NCI-H2081 (cell line): ENCODE measurements around the gene ZNF324B.
"Not testable (repeated sequence)": the region's sequence is repeated elsewhere in the genome, so short reads cannot be mapped to it uniquely, and the experiment has no call there.

Source experiments
- DNase-seq, 2 experiments: peaks; one replicate each; lab custom pipeline; 2025; lab: John Stamatoyannopoulos, UW

The ZNF324B gene

DNA sequence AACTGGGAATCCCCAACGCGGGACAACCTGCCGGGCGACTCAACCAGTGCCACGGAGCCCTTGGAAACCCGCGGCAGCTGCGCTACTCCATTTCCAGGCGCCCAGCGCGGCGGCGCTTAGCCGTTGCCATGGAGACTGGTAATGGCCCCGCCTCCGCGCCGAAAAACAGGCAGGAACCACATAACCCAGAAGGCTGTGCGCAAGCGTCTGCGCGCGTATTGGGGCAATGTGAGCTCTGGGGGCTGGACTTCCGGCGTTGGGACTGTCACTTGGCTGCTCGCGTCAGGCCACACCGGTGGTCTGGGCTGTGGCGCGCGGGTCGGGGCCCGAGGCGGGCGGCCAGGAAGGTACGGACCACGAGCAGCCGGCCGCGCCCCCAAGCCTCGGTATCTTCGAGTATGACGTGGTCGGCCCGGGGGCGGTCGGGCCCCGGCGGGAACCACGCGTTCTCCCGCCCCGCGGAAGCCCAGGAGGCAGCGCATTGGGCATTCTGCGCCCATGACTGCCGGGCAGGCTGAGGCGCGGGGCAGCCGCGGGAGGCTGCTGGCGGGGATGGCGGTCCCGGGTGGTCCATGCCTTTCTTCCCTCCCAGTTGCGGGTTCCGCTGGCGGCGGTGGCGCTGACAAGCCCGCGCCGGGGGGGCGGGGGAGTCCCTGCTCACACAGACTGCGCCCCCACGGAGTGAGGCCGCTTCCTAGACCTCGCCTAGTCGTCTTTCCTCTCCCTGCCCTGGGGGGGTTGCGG is at the start of gene ZNF324B:
TSS of gene ZNF324B (plus strand) at position 265 of the 744 bp plus-strand sequence. CDS start 2,080 bp downstream, outside the sequence.
- DNase-seq = peak; percentile 98

DNA sequence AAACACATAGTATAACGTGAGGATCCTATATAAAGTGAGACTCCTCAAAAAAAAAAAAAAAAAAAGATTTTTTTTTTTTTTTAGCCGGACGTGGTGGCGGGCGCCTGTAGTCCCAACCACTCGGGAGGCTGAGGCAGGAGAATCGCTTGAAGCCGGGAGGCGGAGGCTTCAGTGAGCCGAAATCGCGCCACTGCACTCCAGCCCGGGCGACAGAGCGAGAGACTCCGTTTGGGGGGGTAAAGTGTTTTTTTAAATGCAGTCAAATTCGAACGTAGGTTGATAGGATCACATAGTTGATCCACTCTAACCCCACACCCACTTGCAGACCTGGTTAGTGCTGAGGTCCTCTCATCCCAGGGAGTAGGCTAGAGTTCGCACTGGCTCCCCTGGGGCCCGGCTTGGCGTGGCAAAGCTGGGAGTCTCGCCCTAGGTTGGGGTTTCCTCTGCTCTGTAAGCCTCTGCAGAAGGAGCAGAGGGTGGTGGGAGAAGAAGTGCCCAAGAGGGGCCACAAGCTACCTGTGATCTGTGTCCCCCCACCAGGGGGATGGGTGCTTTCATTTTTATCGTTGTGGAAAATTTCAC is 49.5 kb upstream of the ZNF324B start:
- no peak for DNase-seq

DNA sequence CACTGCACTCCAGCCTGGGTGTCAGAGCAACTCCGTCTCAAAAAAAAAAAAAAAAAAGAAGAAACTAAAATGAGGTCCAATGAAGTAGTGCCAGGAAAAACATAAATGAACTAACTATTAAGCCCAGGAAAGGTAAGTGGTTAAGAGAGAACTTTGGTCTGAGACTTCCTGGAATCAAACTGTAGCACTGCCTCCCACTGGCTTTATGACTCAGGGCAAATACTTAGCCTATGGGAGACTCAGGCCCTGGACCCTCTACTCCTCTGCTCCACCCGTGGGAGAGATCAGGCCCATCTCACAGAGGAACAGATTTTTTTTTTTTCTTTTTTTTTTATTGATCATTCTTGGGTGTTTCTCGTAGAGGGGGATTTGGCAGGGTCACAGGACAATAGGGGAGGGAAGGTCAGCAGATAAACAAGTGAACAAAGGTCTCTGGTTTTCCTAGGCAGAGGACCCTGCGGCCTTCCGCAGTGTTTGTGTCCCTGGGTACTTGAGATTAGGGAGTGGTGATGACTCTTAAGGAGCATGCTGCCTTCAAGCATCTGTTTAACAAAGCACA is 47.4 kb upstream of the ZNF324B start:
- not testable (repeated sequence) for DNase-seq

DNA sequence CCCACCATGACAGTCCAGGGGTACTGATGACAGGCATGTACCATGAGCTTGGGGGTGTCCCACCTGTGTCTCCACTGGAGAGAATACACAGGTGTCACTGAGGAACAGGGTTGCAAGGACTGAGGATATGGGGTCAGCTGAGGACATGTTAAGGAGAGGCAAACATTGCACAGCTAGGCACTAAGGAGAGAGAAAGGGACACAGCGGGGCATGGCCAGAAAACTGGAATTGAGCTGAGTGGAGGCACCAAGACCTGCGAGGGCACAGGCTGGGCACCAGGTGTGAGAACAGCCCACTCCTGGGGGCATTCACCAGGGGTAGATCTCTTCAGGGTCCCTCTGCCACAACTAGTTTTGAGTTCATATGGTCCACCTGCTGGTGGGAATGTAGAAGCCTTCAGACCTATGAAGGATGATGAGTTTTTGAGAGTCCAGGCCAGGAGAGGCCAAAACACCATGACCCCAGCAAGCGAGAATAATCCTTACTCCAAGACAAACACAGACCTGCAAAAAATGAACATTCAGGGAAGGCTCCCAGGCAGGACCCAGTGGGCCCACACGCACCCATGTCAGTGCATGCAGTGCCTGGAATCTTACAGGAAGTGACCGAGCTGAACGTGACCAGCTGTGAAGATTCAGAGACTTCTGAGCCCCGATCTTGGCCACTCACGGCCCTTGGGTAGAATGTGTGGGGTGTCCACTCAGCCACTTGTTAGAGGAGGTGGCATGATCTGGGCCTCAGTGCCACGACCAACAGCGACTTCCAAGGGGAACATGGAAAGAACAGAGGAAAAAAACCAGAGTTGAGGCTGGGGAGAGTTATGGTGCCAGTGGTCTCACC is 44.4 kb upstream of the ZNF324B start:
- DNase-seq = no peak

DNA sequence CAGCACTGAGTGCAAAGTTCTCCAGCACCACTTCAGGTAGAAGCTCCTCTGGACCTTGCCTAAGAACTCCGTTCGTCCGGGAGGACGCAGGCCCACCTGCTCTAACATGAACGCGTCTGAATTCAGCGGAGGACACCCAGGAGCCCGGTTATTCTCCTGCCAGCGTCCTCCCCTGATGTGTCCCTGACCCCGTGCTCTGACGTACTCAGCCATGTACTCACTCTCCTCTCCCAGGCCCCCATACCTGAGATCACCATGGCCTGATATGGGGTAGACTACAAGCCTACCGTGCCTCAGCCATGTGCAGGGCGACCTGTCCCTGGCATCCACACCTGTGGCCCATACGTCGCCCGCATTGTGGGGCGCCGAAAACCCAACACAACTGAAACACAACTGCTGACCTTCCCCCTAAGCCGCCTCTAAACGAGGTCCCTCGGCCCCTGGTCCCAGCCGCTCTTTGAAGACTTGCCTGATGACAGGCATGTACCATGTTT is 43.7 kb upstream of the ZNF324B start:
- no peak for DNase-seq

DNA sequence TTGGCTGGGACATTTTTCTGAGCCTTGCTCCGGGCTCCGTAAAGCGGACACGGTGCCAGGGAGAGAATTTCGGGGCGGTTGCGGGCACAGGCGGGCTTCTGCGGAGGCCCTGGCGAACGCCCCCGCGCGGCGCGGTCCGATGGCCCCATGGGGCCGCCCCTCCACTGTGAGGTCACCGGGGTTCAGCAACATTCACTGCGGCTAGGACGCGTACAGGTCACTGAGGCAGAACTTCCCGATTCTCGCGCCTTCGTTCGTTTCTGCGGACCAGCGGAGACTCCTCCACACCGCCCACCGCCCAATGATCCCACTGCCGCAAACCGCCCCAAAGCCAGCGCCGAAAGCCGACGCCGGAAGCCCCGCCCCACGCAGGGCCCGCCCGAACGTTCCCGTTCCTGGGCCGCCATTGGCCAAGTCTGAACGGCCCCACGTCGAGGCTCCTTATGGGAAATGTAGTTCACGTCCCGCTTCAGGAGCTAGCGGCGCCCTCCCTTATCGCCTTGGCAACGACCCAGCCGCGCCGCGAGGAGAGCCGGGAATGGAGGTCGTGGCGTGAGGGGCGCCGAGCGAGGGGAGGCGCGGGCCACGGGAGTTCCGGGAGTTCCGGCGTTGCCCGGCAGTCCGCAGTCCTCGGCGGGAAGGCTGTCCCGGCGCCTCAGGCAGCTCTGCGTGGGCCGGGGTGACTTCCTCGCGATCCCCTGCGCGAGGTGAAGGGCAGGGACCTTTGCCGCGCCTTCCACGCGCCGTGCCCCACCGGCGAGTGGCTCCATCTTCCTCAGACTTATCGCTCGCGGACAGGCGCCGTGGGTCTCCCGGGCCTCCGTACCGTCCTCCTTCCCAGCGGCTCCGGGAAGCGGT is 43.0 kb upstream of the ZNF324B start, which contains the start of gene ZNF584:
TSS of gene ZNF584 (plus strand) at position 498 of the 858 bp plus-strand sequence. CDS start 499 bp downstream, outside the sequence.
- peak; percentile 95 to 96 for DNase-seq

DNA sequence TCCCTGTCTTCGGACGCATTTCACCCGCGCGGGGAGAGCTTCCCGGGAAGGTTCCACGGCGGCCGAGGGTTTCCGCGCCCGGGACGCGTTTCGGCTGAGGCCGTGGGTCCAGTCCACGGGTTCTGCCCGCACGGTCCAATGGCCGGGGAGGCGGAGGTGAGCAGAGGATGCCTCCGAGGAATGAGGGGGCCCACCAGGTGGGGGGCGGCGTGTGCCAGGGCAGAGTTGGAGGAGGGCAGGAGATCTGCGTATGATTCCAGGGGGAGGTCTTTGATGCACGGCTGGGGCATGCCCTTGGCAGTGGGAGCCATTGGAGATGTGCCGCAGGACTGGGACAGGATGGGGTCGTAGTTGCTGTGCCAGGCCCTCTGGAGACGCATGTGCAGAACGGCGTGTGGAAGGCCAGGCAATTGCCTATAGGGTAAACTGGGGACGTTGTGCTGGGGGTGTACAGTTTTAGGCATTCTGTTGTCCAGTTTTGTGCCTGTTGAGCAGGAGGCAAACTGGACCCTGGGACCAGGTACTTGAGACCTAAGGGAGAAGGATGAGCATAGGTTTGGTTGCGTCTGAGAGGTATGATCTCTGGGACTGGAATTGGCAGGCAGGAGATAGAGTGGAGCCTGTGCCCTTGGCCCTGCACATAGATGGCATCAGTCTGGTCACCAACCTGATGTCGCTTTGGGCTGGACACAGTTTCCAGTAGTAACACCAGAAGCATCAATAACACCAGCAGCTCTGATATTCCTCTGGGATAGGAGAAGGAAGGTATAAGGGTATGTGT is 42.2 kb upstream of the ZNF324B start:
- DNase-seq = peak in 1 of 2 experiments; percentile 40

DNA sequence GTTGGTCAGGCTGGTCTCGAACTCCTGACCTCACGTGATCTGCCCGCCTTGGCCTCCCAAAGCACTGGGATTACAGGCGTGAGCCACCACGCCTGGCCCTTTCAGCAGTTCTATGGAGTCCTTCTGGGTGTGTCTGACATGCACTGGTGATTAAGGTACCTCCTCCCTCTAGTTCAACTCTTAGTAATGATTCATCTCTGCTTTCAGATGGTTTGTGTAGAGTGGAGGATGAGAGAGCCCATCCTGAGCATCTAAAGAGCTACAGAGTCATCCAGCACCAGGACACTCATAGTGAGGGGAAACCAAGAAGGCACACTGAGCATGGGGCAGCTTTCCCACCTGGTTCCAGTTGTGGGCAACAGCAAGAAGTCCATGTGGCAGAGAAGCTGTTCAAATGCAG is 34.8 kb upstream of the ZNF324B start:
- DNase-seq = no peak

DNA sequence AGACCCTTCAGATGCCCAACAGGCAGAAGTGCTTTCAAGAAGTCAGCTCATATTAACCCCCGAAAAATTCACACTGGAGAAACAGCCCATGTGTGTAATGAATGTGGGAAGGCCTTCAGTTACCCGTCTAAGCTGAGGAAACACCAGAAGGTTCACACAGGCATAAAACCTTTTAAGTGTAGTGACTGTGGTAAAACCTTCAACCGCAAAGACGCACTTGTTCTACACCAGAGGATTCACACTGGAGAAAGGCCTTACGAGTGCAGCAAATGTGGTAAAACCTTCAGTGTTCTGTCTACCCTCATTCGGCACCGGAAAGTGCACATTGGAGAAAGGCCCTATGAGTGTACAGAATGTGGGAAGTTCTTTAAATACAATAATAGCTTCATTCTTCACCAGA is 34.4 kb upstream of the ZNF324B start:
- DNase-seq = no peak

DNA sequence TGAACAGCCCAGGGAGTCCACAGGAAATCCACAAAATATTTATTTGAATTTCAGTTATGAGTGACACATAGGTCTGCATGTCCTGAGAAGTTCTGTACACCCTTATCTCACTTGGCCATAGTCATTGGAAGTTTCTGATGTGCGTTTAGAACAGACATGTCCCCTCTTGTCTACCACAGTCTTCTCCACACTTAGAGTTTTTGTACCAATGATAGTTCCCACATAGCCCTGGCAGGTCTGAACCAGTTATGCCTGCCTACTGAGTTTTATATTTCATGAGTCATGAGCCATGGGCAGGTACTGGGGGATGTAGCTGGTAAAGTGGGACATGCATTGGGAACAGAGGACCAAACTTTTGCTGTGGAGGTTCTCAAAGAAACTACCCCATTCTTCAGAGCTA is 22.8 kb upstream of the ZNF324B start:
- DNase-seq = no peak

DNA sequence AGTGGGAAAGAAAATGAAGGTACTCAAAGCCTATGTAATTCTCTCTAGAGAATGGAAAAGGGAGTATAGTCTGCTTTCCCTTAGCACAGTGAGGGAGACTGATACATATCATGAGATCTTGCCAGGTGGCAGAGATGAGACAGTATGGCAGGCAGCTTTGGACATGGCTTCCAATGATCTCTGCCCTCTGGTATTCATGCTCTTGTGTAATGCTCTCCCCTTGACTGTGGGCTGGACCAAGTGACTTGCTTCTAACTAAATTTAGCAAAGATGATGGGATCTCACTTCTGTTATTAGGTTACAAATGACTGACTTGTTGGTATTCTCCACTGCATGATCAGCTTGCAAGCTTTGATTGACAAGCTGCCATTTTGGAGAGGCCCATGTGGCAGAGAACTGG is 21.7 kb upstream of the ZNF324B start:
- DNase-seq = no peak

DNA sequence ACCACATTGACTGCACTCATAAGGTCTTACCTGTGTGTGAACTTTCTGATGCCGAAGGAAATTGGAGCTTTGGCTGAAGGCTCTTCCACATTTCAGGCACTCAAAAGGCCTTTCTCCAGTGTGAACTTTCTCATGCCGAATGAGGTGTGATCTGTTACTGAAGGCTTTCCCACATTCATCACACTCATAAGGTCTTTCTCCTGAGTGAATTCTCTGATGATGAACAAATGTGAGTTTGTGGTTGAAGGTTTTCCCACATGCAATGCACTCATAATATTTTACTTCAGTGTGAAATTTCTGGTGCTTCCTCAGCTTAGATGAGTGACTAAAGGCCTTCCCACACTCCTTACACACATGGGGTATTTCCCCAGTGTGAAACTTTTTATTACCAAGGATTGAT is 17.2 kb upstream of the ZNF324B start:
- no peak for DNase-seq

DNA sequence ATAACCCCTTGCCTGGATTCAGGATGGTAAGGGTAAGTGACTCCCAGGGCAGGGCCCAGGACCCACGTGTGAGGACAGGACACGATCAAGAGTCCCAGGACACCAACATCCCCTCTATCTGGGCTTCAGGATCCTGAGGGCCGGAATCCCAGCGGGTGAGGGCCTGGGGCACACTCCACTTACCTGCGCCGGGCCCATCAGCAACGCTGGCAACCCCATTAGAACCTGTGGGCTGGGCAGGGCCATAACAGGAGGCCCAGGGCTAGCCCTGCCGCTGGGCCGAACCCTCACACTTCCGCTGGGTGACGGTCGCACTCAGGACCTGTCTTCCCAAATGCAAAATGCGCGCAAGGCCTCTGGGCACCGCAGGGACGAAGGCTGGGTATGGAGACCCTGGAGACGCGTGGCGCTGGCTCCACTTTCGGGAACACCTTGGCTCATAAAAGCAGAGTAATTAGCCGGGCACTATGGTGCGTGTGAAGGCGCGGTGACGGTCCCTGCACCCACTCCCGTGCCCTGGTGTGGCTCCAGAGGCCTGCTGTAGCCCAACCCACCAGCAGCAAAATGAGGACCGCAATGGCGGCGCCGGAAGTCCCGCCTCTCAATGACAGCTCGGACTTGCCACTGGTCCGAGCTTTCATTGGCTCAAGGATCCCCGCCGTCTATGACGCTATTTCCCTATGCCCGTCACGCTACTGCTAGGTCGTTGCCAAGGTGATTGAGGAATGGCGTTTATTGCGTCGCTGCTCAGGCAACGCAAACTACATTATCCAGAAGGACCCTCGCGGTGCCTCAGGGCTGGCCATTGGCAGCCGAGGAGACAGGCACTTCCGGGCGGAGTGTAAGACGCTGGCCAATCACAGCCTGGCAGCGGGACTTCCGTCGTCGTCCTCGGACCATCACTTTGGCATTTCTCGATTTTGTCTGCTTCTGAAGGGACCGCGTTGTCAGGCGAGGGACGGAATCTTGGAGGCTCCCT is 11.6 kb upstream of the ZNF324B start, which contains the start of gene ZNF132:
TSS of gene ZNF132 (minus strand) at position 578 of the 979 bp plus-strand sequence. CDS start at position 246, 332 bp downstream.
- DNase-seq = peak; percentile 98 to 99

DNA sequence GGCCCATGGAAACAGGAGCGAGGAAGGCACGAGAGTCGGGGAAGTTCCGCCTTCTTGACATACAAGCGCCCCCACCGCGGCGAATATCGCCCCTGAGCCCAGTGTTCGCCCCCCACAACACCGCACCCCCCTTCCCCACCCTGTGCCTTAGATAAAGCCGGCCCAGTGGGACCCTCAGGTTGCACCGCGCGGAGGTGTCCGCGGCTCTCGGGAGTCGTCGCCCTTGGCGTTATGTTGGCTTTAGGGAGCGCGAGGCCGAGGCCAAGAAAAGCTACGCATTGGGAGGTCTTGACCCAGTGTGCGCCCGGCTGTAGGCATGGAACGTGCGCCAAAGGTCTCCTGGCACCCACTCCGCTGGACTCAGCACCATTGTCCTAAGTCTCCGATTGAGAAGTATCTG is 10.9 kb upstream of the ZNF324B start:
- no peak for DNase-seq

DNA sequence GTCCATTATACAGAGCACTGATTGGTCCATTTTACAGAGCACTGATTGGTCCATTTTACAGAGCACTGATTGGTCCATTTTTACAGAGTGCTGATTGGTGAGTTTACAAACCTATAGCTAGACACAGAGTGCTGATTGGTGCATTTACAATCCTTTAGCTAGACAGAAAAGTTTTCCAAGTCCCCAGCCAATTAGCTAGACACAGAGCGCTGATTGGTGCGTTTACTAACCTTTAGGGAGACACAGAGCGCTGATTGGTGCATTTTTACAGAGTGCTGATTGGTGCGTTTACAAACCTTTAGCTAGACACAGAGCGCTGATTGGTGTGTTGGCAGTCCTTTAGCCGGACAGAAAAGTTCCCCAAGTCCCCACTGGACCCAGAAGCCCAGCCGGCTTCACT is 8.4 kb upstream of the ZNF324B start:
- DNase-seq = not testable (repeated sequence)

DNA sequence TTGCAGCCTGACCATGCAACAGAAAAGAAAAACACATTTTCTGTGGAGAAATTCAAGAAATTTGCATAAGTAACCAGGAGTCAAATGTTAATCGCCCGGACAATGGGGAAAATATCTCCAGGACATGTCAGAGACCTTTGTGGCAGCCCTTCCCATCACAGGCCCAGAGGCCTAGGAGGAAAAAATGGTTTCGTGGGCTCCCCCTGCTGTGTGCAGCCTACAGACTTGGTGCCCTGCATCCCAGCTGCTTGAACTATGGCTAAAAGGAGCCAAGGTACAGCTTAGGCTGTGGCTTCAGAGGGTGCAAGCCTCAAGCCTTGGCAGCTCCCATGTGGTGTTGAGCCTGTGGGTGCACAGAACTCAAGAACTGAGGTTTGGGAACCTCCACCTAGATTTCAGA is 2.6 kb upstream of the ZNF324B start:
- DNase-seq = not testable (repeated sequence)

DNA sequence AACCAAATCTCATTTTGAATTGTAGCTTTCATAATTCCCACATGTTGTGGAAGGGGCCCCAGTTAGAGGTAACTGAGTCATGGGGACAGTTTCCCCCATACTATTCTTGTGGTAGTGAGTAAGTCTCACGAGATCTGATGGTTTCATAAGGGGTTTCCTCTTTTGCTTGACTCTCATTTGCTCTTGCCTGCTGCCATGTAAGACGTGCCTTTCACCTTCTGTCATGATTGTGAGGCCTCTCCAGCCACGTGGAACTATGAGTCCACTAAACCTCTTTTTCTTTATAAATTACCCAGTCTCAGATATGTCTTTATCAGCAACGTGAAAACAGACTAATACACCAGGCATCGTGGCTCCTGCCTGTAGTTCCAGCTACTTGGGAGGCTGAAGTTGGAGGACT is 1.4 kb upstream of the ZNF324B start:
- DNase-seq = not testable (repeated sequence)

DNA sequence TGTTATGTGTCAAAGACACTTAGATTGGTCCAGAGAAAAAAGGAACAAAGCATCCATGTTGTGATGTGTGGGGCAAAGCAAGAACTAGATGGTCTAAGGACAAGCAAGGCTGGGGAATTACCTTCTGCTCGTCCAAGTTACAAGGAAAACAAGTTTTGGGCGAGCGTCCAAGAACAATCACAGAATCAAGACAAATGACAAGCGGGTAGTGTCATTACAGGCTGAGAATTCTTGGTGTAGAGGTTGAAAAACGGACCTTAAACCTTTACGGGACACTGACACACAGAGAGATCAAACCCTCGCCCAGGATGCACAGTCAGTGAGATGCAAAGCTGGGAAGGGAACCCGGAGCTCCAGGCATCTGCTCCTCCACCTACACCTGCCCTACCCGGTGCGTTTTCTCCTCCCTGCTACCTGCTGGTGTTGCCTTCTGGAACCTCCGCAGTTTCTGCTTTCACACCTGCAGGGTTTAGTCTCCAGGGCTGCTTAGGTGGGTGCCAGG is 515 bp upstream of the ZNF324B start:
- DNase-seq = peak; percentile 52 to 72

DNA sequence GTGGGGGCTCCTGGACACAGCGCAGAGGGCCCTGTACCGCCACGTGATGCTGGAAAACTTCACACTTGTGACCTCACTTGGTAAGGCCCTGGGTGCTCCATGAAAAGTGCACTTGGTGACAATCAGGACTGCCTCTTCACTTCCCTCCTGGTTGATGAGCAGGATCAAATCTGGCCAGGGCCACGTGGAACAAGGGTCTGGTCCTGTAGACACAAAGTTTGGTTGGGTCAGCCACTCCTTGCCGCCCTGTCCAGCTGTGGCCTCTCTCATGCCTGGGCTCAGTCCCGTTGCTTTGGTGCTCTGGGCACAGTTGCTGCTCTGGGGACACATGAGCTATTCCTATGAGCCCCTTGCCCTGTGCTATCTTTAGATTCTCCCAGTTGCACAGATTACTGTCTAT is 2.3 kb downstream of the ZNF324B start:
- no peak for DNase-seq
